HG03095 (cell line): ENCODE measurements around the gene MAPK14.
"Not testable (repeated sequence)": the region's sequence is repeated elsewhere in the genome, so short reads cannot be mapped to it uniquely, and the experiment has no call there.

Experiments used
- ATAC-seq: cut with Tn5 transposase; IDR thresholded peaks from one replicate; pipeline ENCODE4 v1.9.1; 2021; ENCODE audit warnings: moderate library complexity; ENCODE audit not compliant: unreplicated experiment

MAPK14 gene

GRCh38 chr6:36027501-36028087, at the start of gene MAPK14:
Gene MAPK14 (plus strand): TSS chr6:36027808. CDS start chr6:36028158, 350 bp downstream.
- peak; percentile 79 for ATAC-seq

- ATAC-seq, result not testable (repeated sequence)
Measured at GRCh38 chr6:35980126-35980525, 47.5 kb upstream of the MAPK14 start.

- ATAC-seq, result no peak
Measured at GRCh38 chr6:35980991-35981645, 46.5 kb upstream of the MAPK14 start.

- ATAC-seq, result no peak
Measured at GRCh38 chr6:35984701-35985100, 42.9 kb upstream of the MAPK14 start.

GRCh38 chr6:35988047-35988446, 39.6 kb upstream of the MAPK14 start:
- not testable (repeated sequence) for ATAC-seq

- ATAC-seq, result no peak
Measured at GRCh38 chr6:35993150-35993549, 34.5 kb upstream of the MAPK14 start.

GRCh38 chr6:36000451-36000850, 27.2 kb upstream of the MAPK14 start:
- no peak for ATAC-seq

- no peak for ATAC-seq
Measured at GRCh38 chr6:36015666-36016065, 11.9 kb upstream of the MAPK14 start.

- ATAC-seq, result no peak
Measured at GRCh38 chr6:36018339-36018738, 9.3 kb upstream of the MAPK14 start.

GRCh38 chr6:36019167-36019566, 8.4 kb upstream of the MAPK14 start:
- ATAC-seq, result no peak

- no peak for ATAC-seq
Measured at GRCh38 chr6:36020154-36020553, 7.5 kb upstream of the MAPK14 start.

GRCh38 chr6:36023996-36024795, 3.4 kb upstream of the MAPK14 start, which contains the start of gene SLC26A8:
Gene SLC26A8 (minus strand): TSS chr6:36024641. CDS start chr6:36019707, 4,934 bp downstream.
- ATAC-seq, result no peak

GRCh38 chr6:36025260-36025931, 2.2 kb upstream of the MAPK14 start:
- ATAC-seq, result no peak

- ATAC-seq, result no peak
Measured at GRCh38 chr6:36025932-36026327, 1.7 kb upstream of the MAPK14 start.

GRCh38 chr6:36028088-36028876, 674 bp downstream of the MAPK14 start:
- peak; percentile 18 for ATAC-seq

- ATAC-seq, result no peak
Measured at GRCh38 chr6:36028877-36029324, 1.3 kb downstream of the MAPK14 start.

- no peak for ATAC-seq
Measured at GRCh38 chr6:36029464-36029863, 1.9 kb downstream of the MAPK14 start.

GRCh38 chr6:36032261-36032660, 4.7 kb downstream of the MAPK14 start:
- no peak for ATAC-seq

- not testable (repeated sequence) for ATAC-seq
Measured at GRCh38 chr6:36033144-36033543, 5.5 kb downstream of the MAPK14 start.

GRCh38 chr6:36033935-36034334, 6.3 kb downstream of the MAPK14 start:
- ATAC-seq, result no peak
